GM10266 (cell line): Measurements from ENCODE around the gene DIAPH3.

Experiments
- DNase-seq: peaks from one replicate; pipeline ENCODE4 v3.0.0; 2012; ENCODE audit errors: extremely low spot score
- CTCF ChIP-seq: IDR thresholded peaks from 2 replicates; pipeline ENCODE4 v1.5.1; 2012; ENCODE audit warnings: mild to moderate bottlenecking, low read depth; ENCODE audit not compliant: control insufficient read depth, insufficient read depth; ENCODE audit errors: missing control alignments

DIAPH3 gene

GRCh38 chr13:59877933-59878332, 285.8 kb downstream of the DIAPH3 start:
- no peak for DNase-seq
- TF ChIP-seq CTCF, result no peak

- TF ChIP-seq CTCF, result no peak
- DNase-seq, result no peak
Observed at GRCh38 chr13:59874973-59875372, 288.8 kb downstream of the DIAPH3 start.

- no peak for DNase-seq
- no peak for TF ChIP-seq CTCF
Observed at GRCh38 chr13:59873856-59874255, 289.9 kb downstream of the DIAPH3 start.

- DNase-seq, result no peak
- TF ChIP-seq CTCF, result no peak
Observed at GRCh38 chr13:59873309-59873708, 290.4 kb downstream of the DIAPH3 start.

GRCh38 chr13:59867867-59868266, 295.9 kb downstream of the DIAPH3 start:
- TF ChIP-seq CTCF, result no peak
- no peak for DNase-seq

GRCh38 chr13:59865398-59865797, 298.3 kb downstream of the DIAPH3 start:
- no peak for TF ChIP-seq CTCF
- DNase-seq, result no peak

- TF ChIP-seq CTCF, result no peak
- no peak for DNase-seq
Observed at GRCh38 chr13:59863621-59864020, 300.1 kb downstream of the DIAPH3 start.
